Activated naive CD4-positive, alpha-beta T cell treated with anti-CD3 and anti-CD28 coated beads, Interleukin-2, amount 50 U/mL, for 72 hours (primary cell): Measurements from ENCODE around the gene TTC38. TPM values are rescaled to one million over a fixed set of nuclear protein-coding genes. Genes with fewer than 3 reads are reported as not detected.
"Not testable (repeated sequence)": the region's sequence is repeated elsewhere in the genome, so short reads cannot be mapped to it uniquely, and the experiment has no call there.

Source experiments
- ATAC-seq, 2 donors: fragments of 150-1000 bp; cut with Tn5 transposase; 2 replicates each; pipeline ENCODE4 v1.10.0; 2021; ENCODE audit warnings: mild to moderate bottlenecking in 2 of 2, moderate library complexity in 2 of 2
- DNase-seq, 2 donors: peaks; one replicate each; pipeline ENCODE4 v3.0.0; 2021 to 2022; ENCODE audit warnings: low spot score in 2 of 2
- H3K27ac Mint-ChIP-seq, 2 donors: one replicate each; pipeline ENCODE4 v1.8.0; 2022; ENCODE audit warnings: mild to moderate bottlenecking in 2 of 2, mixed read lengths in 2 of 2
- H3K36me3 Mint-ChIP-seq, 2 donors: one replicate each; pipeline ENCODE4 v1.8.0; 2022; ENCODE audit warnings: mixed read lengths in 2 of 2
- H3K9me3 Mint-ChIP-seq, 2 donors: one replicate each; pipeline ENCODE4 v1.8.0; 2022; ENCODE audit warnings: mixed read lengths in 2 of 2
- total RNA-seq, 2 donors: library from RNA; stranded (reverse); gene quantifications; one replicate each; pipeline ENCODE4 v1.2.3, GENCODE V29; 2022

TTC38 gene
- total RNA-seq, 2 donors from 2014 or later: 11.3 to 16.3 TPM

DNA sequence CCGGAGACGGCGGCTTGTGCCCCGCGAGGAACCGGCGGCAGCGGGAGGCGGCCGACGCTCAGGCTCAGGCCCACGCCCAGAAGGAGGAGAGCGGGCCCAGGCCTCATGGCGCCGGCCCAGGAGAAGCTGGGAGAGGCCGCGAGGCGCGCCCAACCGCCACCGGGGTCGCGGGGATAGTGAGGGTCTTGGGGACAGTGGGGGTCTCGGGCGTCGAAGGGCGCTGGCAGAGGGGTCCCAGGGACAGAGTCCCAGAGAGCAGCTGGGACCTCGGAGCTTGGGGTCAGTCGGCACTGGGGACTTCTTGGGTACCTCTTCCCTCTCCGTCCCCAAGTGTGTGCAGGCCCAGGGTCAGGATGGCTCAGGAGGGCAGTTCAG lies 4.6 kb upstream of the TTC38 start, which contains the start of gene PKDREJ:
Gene PKDREJ, minus strand, starts transcription at position 128 of the 375 bp plus-strand sequence. Its CDS starts 21 bp downstream, at position 107.
- Mint-ChIP-seq H3K36me3 (peaks cover 30 to 31% of the 10 kb centered on the region in 2 donors), H3K9me3 (peaks cover 0 to 8% of the 10 kb centered on the region in 2 donors), H3K27ac (no peak within 1 kb of the TSS)
- ATAC-seq (no peak), DNase-seq (peak in 1 of 2 donors; percentile 44)

DNA sequence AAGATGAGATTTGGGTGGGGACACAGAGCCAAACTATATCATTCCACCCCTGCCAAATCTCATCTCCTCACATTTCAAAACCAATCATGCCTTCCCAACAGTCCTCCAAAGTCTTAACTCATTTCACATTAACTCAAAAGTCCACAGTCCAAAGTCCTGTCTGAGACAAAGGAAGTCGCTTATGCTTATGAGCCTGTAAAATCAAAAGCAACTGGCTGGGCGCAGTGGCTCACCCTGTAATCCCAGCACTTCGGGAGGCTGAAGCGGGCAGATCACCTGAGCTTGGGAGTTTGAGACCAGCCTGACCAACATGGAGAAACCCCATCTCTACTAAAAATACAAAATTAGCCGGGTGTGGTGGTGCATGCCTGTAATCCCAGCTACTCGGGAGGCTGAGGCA lies 3.3 kb upstream of the TTC38 start:
- peak in 1 of 2 donors; percentile 18 for DNase-seq
- not testable (repeated sequence) for ATAC-seq, H3K9me3 Mint-ChIP-seq, H3K27ac Mint-ChIP-seq
- H3K36me3 Mint-ChIP-seq: peaks cover 30 to 31% of the 10 kb centered on the region in 2 donors

DNA sequence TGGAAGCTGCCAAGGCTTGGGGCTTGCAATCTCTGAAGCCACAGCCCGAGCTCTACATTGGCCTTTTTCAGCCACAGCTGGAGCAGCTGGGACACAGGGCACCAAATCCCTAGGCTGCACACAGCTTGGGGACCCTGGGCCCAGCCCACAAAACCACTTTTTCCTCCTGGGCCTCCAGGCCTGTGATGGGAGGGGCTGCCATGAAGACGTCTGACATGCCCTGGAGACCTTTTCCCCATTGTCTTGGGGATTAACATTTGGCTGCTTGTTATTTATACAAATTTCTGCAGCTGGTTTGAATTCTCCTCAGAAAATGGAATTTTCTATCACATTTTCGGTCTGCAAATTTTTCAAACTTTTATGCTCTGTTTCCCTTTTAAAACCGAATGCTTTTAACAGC lies 2.2 kb upstream of the TTC38 start:
- H3K9me3 Mint-ChIP-seq, ATAC-seq, H3K27ac Mint-ChIP-seq: not testable (repeated sequence)
- peaks cover 30 to 31% of the 10 kb centered on the region in 2 donors for H3K36me3 Mint-ChIP-seq
- peak in 1 of 2 donors; percentile 4 for DNase-seq

DNA sequence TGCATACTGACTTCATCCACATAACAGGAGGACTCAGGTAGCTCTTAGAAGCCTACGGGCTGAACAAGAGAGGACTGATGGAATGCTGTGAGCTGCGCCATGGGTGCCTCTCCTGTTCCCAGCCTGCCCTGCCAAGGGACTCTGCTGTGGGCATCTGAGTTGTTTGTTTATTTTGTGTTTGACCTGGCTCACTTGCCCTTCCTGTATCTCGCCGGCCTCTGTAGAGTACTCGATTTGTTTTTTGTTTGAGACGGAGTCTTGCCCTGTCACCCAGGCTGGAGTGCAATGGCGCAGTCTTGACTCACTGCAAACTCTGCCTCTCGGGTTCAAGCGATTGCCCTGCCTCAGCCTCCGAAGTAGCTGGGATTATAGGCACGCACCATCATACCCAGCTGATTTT lies 1.8 kb downstream of the TTC38 start:
- H3K27ac Mint-ChIP-seq: no peak overlapping the region
- no peak for ATAC-seq
- H3K9me3 Mint-ChIP-seq: peaks cover 0 to 8% of the 10 kb centered on the region in 2 donors
- DNase-seq: peak in 1 of 2 donors; percentile 38
- peaks cover 2 to 20% of the 10 kb centered on the region in 2 donors for H3K36me3 Mint-ChIP-seq

DNA sequence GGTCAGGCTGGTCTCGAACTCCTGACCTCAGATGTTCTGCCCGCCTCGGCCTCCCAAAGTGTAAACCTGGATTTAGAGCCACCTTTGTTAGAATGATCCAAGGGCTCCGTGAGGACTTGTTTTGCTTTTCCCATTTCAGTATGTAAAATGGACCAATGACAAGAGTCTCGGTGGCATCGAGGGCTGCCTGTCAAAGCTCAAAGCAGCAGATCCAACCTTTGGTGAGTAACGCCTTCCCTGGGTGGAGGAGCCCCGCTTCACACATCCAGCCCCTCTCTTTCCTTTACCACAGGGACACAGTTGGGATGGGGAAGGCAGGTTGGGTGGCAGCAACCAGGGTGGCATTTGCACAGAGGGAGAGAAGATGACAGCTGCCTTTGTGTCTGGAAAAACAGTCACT lies 4.4 kb downstream of the TTC38 start:
- DNase-seq (peak in 1 of 2 donors; percentile 28), ATAC-seq (no peak)
- Mint-ChIP-seq H3K36me3 (peaks cover 8 to 13% of the 10 kb centered on the region in 2 donors), H3K9me3 (peaks cover 0 to 4% of the 10 kb centered on the region in 2 donors), H3K27ac (no peak overlapping the region)

DNA sequence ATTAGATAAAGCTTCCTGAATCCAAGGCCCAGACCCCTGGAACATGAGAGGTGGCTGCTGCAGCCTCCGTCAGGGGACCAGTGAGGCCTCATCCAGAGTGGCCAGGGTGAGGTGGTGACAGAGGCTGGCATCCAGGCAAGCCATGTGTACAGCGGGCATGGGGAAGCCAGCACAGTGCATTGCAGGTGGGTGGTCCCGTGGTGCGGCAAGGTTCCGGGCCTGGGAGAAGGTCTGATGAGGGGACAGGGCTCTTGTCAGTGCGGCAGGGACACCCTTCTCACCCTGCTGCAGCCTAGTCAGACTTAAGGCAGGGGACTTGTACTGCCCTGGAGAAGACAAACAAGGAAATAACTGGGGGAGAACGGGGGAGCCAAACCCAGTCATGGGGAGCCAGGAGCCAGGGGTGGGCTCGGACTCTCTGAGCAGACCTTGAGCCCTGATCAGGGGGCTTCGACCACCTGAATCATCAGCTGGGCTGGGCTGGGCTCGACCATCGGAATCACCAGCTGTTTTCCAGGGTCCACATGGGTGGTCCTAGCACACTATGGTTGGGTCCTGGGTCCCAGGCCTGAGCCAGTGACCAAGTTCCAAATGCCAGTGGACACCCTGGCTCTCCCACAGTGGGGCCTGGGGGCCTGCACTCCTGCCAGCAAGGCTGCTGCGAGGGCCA lies 5.1 kb downstream of the TTC38 start:
- DNase-seq: peak in 1 of 2 donors; percentile 50
- peaks cover 0 to 4% of the 10 kb centered on the region in 2 donors for H3K9me3 Mint-ChIP-seq
- no peak overlapping the region for H3K27ac Mint-ChIP-seq
- no peak for ATAC-seq
- H3K36me3 Mint-ChIP-seq: peaks cover 9% of the 10 kb centered on the region in 2 donors

DNA sequence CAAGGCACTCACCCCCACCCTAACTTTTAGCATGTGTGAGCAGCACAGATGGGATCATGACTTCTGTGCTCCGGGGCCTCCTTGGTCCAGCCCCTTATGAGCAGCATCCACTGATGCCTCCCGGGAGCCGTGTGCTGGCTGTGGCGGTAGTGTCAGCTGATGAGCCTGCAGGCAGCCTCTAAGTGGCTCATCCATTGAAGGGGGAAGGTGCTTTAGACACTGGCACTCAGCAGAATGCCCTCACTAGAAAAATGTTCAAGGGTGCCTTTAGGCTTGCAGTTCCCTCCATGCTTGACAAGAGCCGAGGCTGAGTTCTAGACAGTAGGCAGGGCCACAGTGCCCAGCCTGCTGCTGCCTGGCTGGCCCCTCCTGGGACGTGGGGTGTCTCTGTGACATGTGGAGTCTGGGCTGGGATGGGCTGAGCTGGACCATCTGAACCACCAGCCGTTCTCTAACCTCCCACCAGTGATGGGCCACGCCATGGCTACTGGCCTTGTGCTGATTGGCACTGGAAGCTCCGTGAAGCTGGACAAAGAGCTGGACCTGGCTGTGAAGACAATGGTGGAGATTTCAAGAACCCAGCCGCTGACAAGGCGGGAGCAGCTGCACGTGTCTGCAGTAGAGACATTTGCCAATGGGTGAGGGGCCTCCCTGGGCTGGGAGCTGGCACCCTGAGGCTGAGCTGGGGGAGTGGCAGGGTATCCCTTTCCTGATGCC lies 5.8 kb downstream of the TTC38 start:
- H3K27ac Mint-ChIP-seq: no peak overlapping the region
- peak in 1 of 2 donors; percentile 11 for ATAC-seq
- peaks cover 9 to 16% of the 10 kb centered on the region in 2 donors for H3K36me3 Mint-ChIP-seq
- peaks cover 0 to 4% of the 10 kb centered on the region in 2 donors for H3K9me3 Mint-ChIP-seq
- DNase-seq: peak in 1 of 2 donors; percentile 50

DNA sequence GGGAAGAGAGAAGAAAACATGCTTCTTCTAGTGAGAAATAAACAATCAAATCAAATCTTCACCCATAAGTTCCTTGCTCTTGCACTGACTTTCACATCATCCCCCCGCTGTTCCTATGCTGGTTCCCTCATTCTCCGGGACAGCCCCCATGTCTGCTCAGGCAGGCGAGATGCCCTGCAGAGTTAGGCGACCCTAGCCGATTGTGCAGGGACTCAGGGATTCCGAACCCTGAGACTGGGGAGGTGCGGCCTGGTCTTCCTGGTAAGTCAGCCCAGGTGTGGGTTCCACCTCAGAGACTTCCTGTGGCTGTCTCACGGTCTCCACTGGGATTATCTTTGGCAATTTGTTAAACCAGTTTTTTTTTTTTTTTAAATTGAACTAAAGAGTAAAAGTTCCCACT lies 6.6 kb downstream of the TTC38 start:
- no peak overlapping the region for H3K27ac Mint-ChIP-seq
- H3K9me3 Mint-ChIP-seq: peaks cover 0 to 4% of the 10 kb centered on the region in 2 donors
- peak in 1 of 2 donors; percentile 4 for DNase-seq
- ATAC-seq: no peak
- H3K36me3 Mint-ChIP-seq: peaks cover 9 to 16% of the 10 kb centered on the region in 2 donors

DNA sequence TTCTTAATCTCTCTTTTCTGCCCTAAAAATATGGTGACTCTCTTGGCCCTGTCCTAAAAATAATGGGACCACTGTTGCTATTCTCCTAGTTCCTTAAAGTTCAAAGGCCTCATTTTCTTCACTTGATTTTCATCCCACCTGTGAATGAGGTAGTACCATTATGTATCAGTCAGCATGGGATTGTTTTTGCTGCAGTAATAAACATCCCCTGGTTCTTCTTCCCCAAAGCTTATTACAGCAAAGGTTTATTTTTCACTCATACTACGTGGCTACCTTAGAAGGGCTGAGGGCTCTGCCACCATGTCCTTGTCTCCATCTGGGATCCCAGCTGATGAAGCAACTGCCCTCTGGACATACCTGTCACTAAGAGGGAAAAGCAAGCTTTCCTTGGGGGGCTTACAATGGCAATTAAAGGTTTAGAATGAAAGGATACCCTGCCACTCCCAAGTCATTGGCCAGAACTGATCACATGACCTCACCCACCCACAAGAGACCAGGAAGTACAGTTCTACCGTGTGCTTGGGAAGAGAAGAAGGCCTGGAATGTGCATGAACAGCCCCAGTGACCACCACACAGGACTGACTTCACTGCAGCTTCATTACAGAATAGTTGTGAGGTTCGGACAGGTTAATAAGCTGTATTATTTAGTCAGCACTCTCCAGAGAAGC lies 7.8 kb downstream of the TTC38 start:
- DNase-seq (peak in 1 of 2 donors; percentile 30), ATAC-seq (peak in 1 of 2 donors; percentile 45)
- Mint-ChIP-seq H3K27ac (peak overlapping the region in 1 of 2 donors; percentile 5), H3K36me3 (peaks cover 9 to 16% of the 10 kb centered on the region in 2 donors), H3K9me3 (peaks cover 0 to 4% of the 10 kb centered on the region in 2 donors)

DNA sequence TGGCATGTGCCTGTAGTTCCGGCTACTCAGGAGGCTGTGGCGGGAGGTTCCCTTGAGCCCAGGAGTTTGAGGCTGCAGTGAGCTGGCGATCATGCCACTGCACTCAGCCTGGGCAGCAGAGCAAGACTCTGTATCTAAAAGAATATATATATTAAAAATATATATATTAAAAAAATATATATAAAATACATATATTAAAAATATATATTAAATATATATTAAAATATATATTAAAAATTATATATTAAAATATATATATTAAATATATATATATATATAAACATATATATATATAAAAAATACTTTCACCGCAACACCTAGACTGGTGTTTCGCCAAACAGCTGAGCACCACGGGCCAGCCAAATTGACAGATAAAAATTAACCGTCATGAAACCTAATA lies 8.8 kb downstream of the TTC38 start:
- Mint-ChIP-seq H3K27ac (no peak overlapping the region), H3K9me3 (peaks cover 0 to 4% of the 10 kb centered on the region in 2 donors), H3K36me3 (peaks cover 9 to 16% of the 10 kb centered on the region in 2 donors)
- ATAC-seq (no peak), DNase-seq (no peak)

DNA sequence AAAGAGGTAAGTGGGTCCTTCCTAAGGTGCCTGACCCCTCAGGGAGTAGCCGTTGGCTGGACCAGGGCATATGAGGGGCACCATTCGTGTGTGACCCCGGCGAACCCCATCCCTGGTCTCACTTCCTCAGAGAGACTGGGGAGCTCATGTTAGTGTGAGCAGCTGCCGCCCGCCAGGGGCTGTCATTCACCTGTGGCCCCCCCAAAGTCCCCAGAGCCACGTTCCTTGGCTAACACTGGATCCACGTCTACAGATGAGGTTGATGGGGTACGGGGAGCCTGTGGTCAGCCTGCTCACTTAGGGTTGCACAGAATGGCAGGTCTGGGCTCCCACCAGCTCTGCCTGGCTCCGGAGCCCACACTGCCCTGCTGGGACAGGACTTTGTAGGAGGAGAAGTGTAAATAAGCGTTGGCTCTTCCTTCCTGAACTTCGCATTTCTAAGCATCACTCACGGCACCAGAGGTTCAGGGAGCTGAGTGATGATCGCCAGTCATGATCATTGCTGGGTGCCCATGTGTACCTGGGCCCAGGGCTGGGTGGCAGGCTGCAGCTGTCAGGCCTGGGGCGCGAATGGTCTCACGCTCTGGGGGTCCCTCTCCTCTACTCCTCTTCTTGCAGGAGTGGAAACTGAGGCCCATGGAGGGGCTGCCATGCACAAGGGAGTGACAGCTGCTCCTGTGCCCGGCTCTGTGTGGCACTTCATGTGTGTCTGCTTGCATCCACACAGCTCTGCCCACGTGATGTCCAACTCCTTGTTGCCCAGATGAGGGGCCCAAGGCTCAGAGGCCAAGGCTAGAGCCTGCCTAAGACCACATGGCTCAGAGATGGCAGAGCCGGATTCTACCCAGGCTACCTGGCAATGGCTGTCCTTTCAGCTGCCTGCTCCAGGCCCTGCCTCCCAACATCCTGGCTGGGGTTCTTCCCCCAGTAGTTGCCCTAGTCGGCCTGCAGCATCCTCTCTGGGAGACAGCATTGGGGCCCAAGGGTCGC lies 11.1 kb downstream of the TTC38 start:
- Mint-ChIP-seq H3K36me3 (peaks cover 9 to 16% of the 10 kb centered on the region in 2 donors), H3K9me3 (peaks cover 0 to 4% of the 10 kb centered on the region in 2 donors), H3K27ac (no peak overlapping the region)
- DNase-seq (no peak), ATAC-seq (no peak)

DNA sequence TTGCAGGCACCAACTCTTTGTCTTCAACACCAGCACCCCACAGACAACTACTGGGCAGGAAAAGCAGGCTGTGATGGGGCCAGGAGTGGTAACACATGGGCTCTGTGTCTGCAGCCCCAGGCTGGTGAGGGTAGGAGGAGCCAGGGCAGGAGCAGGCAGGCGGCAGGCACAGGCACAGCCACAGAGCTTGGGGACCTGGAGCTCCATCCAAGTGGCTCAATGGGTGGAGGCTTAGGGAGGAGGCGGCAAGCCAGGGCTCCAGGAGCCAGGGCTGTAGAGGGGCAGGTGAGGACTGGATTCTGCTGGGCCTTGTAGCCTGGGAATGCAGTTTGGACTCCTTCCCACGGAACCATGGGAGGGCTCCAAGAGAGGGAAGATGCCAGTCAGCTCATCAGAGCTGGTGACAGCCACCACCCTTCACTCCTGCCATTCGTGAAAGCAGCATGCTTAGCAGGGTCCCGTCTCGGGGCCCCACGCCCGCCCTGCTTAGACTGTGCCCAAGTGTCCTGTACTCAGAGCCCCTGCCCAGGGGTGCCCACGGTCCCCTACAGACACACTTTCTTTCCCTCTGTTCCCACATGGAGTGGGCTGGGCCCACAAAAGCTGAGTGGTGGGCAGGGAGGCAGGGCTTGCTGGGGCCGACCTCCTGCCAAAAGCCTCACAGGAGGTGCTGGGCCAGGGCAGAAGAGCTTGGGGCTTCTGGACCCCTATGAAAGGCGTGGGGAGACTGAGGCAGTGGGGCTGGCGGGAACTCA lies 12.4 kb downstream of the TTC38 start:
- DNase-seq: no peak
- peaks cover 7 to 14% of the 10 kb centered on the region in 2 donors for H3K36me3 Mint-ChIP-seq
- peaks cover 0 to 3% of the 10 kb centered on the region in 2 donors for H3K9me3 Mint-ChIP-seq
- no peak for ATAC-seq
- H3K27ac Mint-ChIP-seq: peak overlapping the region in 1 of 2 donors; percentile 47

DNA sequence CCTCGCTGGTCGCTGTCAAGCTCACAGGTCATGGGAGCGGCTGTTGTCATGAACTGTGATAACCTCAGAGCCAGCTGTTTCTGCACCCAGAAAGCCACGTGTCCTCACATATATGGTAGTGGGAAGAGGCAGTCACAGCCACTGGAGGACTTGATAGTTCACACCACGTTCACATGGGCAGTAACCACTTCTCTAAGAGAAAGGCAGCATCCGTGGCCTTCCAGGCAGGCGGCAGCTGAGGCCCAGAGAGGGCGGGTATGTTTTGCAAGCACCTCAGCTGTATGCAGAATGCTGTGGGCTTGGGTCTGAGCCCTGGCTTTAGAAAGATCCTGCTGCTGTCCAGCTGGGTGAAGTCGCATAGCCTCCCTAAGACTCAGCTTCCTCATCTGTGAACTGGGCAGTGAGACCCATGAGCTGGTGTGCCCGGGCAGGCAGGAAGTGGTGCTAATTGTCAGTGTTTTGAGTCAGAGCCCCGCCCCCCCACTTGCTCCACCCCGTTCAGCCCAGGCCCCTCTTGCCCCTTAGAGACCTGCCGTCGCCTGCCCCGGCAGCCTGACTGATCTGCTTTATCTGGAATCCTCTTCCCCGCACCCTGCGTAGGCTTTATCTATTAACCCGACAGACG lies 13.3 kb downstream of the TTC38 start:
- Mint-ChIP-seq H3K9me3 (no peaks in the 10 kb centered on the region), H3K27ac (peak overlapping the region in 1 of 2 donors; percentile 47), H3K36me3 (peaks cover 0 to 8% of the 10 kb centered on the region in 2 donors)
- ATAC-seq (no peak), DNase-seq (no peak)

DNA sequence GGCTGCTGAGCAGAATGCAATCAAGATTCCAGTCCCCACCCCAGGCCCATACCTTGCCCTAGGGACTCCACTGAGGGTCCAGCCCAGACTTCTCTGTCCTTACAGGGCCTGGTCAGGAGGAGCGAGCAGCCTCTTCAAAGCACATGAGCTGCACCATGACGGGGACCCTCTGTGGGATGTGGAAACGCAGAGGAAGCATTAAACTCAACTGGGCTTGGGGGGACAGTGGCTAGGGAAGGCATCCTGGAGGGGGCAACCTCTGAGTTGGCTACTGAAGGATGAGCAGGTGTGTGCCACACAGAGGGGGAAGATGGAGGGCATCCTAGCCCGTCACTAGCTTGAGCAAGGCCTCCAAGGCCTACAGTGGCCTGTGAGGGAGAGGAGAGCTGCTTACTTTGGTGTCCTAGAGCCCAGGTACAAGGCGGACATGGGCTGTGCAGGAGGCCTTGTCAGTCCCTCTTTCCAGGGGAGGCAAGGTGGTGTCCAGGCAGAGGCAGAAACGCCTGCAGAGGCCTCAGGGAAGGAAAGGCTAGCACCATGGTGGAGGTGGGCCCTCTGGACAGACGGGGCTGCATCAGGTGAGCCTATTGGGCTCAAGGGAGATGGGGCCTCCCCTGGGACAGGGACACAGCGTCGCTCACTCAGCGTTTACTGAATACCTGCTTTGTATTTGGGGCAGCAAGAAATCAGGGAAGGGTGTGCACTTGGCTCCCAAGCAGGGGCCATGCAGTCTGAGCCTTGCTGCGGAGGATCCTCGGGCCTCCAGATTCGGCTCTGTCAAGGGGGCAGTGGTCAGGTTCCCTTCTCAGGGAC lies 14.3 kb downstream of the TTC38 start:
- no peak overlapping the region for H3K27ac Mint-ChIP-seq
- H3K36me3 Mint-ChIP-seq: peaks cover 0 to 8% of the 10 kb centered on the region in 2 donors
- ATAC-seq: no peak

More for the DNA sequence above, 14.3 kb downstream of the TTC38 start:
- DNase-seq: no peak
- no peaks in the 10 kb centered on the region for H3K9me3 Mint-ChIP-seq
